ENCODE measurements around the gene DUS4L.

DNA sequence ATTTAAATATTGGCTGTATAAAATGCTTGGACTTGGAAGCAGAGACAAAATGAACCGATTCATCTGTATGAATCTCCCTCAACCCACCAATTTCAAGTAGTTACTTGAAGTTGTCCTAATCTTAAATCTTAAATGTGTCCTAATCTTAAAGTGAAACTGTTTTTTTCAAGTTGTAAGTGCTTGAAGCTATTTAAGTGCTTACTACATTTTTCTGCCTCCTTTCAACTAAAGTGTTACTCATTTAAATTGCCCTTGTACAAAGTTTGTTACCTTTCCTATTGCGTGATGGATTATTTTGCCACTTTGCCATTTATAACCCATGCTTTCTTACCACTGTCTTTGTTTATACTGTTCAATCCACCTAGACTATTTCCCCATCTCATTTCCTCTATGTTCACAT is 19.1 kb downstream of the DUS4L start:
- TF ChIP-seq, protein P1, sequence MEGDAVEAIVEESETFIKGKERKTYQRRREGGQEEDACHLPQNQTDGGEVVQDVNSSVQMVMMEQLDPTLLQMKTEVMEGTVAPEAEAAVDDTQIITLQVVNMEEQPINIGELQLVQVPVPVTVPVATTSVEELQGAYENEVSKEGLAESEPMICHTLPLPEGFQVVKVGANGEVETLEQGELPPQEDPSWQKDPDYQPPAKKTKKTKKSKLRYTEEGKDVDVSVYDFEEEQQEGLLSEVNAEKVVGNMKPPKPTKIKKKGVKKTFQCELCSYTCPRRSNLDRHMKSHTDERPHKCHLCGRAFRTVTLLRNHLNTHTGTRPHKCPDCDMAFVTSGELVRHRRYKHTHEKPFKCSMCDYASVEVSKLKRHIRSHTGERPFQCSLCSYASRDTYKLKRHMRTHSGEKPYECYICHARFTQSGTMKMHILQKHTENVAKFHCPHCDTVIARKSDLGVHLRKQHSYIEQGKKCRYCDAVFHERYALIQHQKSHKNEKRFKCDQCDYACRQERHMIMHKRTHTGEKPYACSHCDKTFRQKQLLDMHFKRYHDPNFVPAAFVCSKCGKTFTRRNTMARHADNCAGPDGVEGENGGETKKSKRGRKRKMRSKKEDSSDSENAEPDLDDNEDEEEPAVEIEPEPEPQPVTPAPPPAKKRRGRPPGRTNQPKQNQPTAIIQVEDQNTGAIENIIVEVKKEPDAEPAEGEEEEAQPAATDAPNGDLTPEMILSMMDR (IDR thresholded peaks at IDR 0.05; ENCODE audit: low read length), result no peak
- no peak for TF ChIP-seq EZH2 (optimal IDR thresholded peaks at IDR 0.05; ENCODE audit: low read depth, low read length)
- TF ChIP-seq EZH2phosphoT487 (IDR thresholded peaks at IDR 0.05; ENCODE audit: low read length), result no peak

Data from MM.1S (cell line).